Embryonic facial prominence (tissue), 1 donor: ENCODE results near the gene CPHXL2.

ENCODE experiments used
- DNase-seq: peaks from one replicate; pipeline ENCODE4 v3.0.0-alpha.2; 2016; ENCODE audit errors: extremely low spot score

Gene CPHXL2

GRCh38 chr16:75644240-75645012 lies 32.4 kb downstream of the CPHXL2 start:
- no peak for DNase-seq

GRCh38 chr16:75640598-75640997 lies 36.2 kb downstream of the CPHXL2 start:
- no peak for DNase-seq

DNA sequence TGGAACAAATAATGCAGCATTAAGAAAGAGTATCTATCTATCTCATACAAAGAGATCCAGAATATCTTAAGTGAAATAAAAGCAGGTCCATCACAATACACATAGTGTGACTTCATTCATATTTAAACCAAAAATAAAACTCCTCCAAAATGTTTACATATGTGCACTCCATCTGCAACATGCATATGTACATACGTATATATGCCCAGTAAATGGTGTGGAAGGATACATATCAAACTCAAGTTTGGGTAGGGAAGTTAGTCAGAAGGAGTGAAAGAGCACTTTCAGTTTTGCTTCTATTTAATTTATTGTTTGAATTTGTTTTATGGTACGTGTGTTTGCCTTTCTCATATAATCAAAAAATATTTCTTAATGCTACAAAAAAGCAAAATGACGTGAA lies 41.8 kb downstream of the CPHXL2 start:
- DNase-seq, result no peak

DNA sequence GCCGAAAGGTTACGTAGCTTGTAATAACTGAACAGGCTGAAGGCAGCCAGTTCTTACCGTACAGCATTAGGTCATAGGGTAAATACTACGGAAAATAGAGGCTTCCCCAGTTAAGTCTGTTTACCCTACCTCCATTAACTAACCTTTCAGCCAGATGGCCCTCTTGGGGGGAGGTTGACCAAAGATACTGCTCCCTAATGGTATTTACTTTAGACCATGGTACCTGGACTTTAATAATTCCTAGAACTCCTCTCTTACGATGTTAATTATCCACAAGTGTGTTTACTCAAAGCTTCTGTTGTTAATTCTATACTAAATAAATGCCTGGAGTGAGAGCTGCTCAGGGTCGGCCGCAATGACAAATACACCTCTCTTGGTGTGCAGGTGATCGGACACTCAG lies 44.0 kb downstream of the CPHXL2 start:
- no peak for DNase-seq

DNA sequence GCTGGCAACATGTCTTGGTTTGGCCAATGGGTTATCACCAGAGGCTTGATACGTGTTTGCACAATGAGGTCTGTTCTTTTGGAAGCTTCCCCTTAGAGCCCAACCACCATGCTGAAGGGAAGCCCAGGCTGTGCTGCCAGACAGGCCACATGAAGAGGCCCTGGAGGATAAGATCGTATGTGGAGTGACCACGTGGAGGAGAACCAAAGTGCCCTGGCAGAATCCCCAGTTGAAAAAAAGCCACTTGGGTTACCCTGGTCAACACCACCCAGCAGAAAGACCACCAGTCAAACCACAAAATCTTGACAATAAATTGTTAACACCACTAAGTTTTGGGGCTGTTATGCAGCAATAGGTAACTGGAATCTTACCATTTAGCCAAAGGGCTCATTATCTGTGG lies 46.8 kb downstream of the CPHXL2 start:
- DNase-seq, result no peak

- no peak for DNase-seq
Observed at GRCh38 chr16:75629132-75629531, 47.7 kb downstream of the CPHXL2 start.

GRCh38 chr16:75628351-75628750 lies 48.5 kb downstream of the CPHXL2 start:
- DNase-seq, result no peak

DNA sequence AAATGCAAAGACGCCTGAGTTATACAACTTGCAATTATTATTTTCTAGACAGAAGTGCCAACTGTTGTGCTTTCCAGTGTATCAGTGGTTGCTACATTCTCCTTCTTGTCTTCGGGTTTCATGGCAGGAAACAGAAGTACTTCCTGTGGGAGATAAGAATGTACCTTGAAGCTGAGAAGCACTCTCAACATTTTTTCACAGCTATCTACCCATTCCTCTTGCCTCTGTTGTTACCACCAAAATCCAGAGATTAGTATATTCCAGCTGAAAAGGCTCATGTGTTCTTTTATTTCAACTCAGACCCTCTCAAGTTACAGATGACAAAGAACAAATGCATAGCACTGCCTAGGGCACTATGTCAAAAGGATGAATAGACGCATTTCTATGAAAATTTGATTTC lies 49.0 kb downstream of the CPHXL2 start:
- DNase-seq, result no peak

GRCh38 chr16:75626806-75627205 lies 50.0 kb downstream of the CPHXL2 start:
- no peak for DNase-seq

- DNase-seq, result no peak
Observed at GRCh38 chr16:75624921-75625334, 51.9 kb downstream of the CPHXL2 start.

DNA sequence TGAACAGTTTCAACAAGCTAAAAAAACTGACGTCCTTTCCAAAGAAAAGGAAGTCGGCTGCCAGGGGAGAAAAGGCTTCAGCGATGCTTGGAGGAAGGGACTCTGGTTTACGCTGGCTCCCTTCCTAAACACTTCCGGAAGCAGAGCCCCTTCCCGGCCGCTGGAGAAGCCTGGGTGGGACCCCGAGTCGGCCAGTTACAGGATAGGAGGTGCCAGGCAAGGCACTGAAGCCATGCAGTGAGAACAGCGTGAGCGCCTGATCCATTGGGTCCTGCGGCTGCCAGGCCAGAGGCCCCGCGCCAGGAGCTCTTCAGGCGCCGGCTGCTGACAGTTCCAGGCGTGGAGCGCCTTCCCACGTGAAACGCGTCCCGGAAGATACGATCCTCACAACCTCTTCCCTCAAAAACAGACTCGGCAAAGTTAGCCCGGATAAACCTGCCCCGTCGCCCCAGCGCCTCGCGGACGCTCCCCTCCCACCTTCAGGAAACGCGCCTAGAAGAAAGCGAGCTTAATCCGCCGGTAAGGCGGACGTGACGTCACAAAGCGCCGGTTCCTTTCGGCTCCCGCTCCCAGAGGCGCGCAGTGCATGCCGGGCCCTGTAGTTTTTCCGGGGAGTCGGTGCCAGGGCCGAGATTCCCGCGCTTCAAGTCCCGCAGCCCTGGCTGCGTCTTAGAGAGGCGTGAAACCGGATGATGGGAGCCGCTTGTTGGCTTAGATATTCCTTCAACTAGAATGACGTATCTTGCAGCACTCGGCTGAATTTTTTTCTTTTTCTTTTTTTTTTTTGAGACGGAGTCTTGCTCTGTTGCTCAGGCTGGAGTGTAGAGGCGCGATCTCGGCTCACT lies 53.8 kb downstream of the CPHXL2 start, which contains the start of gene ADAT1:
Gene ADAT1 (minus strand): TSS at position 521 of the 845 bp plus-strand sequence. CDS start 2,482 bp downstream, outside the sequence.
- peak; percentile 93 for DNase-seq

GRCh38 chr16:75621170-75621477 lies 55.7 kb downstream of the CPHXL2 start:
- DNase-seq, result no peak

GRCh38 chr16:75620326-75621169 lies 56.3 kb downstream of the CPHXL2 start:
- DNase-seq, result no peak

DNA sequence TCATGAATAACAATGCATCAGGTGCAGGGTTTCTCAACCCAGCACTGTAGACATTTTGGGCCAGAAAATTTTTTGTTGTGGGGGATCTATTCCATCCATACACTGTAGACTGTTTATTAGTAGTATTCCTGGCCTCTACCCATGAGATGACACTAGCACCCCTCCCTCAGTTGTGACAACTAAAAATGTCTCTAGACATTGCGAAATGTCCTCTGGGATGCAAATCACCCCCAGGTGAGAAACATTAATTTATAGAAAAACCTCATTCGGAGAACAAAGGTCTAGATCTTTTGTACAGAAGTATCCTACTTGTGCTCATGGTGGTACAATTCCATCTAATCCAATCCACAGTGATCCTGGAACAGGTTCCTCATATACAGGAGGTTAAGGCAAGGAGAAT lies 58.0 kb downstream of the CPHXL2 start:
- DNase-seq, result no peak

DNA sequence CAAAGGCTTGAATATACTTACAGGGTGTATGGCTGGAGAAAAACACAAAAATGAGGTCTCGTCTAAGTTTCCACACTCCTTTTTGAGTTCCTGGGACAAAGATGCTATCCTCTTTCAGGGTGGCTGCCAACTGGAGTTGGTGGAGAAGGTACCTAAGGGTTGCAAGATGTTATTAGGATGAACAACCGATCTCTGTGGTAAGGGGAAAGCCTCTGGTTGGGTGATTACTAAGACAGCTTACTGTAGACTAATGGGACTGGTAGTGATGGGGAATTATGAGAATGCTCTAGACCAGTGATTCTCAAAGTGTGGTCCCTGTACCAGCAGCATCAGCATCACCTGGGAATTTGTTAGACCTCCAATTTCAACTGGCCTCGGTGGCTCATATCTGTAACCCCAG lies 59.7 kb downstream of the CPHXL2 start:
- no peak for DNase-seq

DNA sequence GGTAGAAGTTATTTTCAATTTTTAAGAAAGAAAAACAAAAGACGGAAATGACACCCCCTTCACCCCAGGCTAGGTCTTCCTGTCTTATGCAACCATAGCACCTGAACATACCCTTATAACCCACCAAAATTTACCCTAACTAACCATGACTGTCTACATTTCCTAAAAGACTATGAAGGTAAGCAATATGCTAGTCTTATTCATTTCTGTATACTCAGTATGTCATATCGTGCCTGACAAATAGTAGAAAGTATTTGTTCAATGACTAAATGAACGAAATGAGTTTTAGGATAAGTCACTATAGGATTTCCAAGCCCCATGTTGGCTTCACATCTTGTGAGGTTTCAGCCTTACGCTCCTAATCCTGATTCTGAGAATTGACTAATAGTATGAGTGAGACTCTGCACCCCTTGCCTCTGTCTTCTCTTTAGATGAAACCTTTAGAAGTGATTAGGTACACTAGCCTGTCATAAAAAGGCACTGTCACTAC lies 60.2 kb downstream of the CPHXL2 start:
- DNase-seq, result no peak

DNA sequence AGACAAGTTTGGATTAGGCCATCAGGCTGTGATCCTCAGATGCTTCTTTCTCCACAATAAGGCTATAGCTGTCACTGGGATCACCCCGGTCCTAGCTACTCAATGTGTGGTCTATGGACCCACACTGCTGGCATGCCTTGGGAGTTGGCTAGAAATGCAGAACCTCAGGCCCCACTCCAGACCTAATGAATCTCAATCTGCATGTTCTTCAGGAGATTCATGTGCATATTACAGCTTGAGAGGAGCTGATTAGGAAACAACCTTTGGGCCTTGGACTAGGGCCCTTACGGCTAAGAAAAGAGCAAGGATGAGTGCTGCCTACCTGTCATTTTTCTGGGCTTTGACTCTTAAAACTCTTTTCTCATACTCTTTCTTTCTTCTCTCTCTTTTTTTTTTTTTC lies 61.2 kb downstream of the CPHXL2 start:
- DNase-seq, result no peak

DNA sequence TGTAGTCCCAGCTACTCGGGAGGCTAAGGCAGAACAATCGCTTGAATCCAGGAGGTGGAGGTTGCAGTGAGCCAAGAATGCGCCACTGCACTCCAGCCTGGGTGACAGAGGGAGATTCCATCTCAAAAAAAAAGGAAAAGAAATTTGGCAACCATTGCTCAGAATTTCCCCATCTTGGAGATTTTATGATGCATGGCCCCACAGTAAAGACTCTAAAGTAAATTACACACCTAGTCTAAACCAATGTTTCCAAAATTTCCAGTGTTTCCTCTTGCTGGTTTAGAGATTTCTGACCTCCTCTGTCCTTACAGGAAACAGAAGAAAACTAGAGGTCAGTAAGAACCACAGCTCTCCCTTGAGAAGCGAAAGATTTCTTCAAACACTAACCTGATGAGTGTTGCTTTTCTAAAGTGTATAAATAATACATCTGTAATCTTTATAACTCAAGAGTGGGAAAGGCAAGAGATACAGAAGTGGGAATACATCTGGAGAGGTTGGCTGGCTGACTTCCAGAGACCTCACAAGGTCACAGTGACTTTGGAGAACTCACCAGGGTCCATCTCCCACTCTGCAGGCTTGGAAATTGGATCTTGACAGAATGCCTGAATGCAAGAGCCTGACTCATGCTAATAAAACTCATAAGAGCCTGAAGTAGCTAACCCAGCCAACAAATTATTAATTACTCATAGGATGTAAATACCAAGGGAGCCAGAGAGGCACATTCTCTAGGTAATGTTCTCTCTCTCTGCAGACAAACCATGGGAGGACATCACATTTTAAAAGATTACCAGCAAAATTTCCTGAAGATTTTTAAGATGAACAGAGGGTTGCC lies 62.5 kb downstream of the CPHXL2 start:
- no peak for DNase-seq
